SH-SY5Y (cell line): ENCODE measurements around the gene ITPR3.

Source experiments
- GATA2 ChIP-seq: IDR thresholded peaks from 2 replicates; pipeline ENCODE4 v1.6.1; 2011; ENCODE audit warnings: mild to moderate bottlenecking, low read depth, low read length
- GATA3 ChIP-seq: IDR thresholded peaks from 2 replicates; pipeline ENCODE4 v1.6.1; 2011; ENCODE audit warnings: low read depth, mild to moderate bottlenecking, low read length, moderate library complexity

- TF ChIP-seq GATA2 (no peak), GATA3 (no peak)
These were observed 29.6 kb upstream of the ITPR3 start for GRCh38 chr6:33591424-33592032.
